Endothelial cell of umbilical vein (primary cell): ENCODE data around the gene YIPF2. TPM values are rescaled to one million over a fixed set of nuclear protein-coding genes. Genes with fewer than 3 reads are reported as not detected.

Source experiments
- BruUV-seq: library from RNA; stranded (reverse); fragments of 400-500 nt; replicated peaks from 2 replicates; lab custom pipeline; 2021; lab: Mats Ljungman, UMichigan
- CTCF ChIA-PET: fragments of 300-600, 350-600 bp; sonication (Branson Sonifier 250); formaldehyde crosslinking; loops from one replicate; lab custom pipeline; 2021; ENCODE audit warnings: antibody characterized with exemption, inconsistent platforms; lab: Charles Lee
- POLR2A ChIA-PET: fragments of 300-600, 350-600 bp; sonication (Branson Sonifier 250); formaldehyde crosslinking; loops from one replicate; lab custom pipeline; 2021; ENCODE audit warnings: antibody characterized with exemption, inconsistent platforms; lab: Charles Lee
- DNase-seq: peaks from one replicate; pipeline ENCODE4 v3.0.0-alpha.2; 2011; ENCODE audit warnings: low read depth, low spot score
- FAIRE-seq: peaks from 2 replicates; lab custom pipeline; 2011; peaks lifted over from hg19 to GRCh38; lab: Jason Lieb, UNC
- H2AFZ ChIP-seq: 2 replicates; pipeline ENCODE4 v1.6.0; 2012; ENCODE audit warnings: low read depth, low read length, control low read depth, inconsistent platforms
- H3K27ac ChIP-seq: 2 replicates; pipeline ENCODE4 v1.5.1; 2011; ENCODE audit warnings: low read depth, mild to moderate bottlenecking, control low read depth, low read length, moderate library complexity; ENCODE audit not compliant: insufficient read depth
- H3K27me3 ChIP-seq, 2 experiments: 2 replicates each; pipeline versions ENCODE4 v1.6.0 to v1.6.1; 2011; ENCODE audit warnings: low read length in 2 of 2, mixed read lengths in 1 of 2; ENCODE audit not compliant: control insufficient read depth in 2 of 2, insufficient read depth in 2 of 2
- H3K36me3 ChIP-seq, 2 experiments: 2 replicates in 1 of 2; 3 replicates in 1 of 2; pipeline ENCODE4 v1.5.1; 2011; ENCODE audit warnings: low read length in 2 of 2, mild to moderate bottlenecking in 1 of 2, moderate library complexity in 1 of 2; ENCODE audit not compliant: control insufficient read depth in 2 of 2, insufficient read depth in 2 of 2; ENCODE audit errors: extremely low read depth in 1 of 2
- H3K4me1 ChIP-seq: 3 replicates; pipeline ENCODE4 v1.5.1; 2011; ENCODE audit warnings: mild to moderate bottlenecking, low read length; ENCODE audit not compliant: control insufficient read depth, insufficient read depth; ENCODE audit errors: extremely low read depth
- H3K4me2 ChIP-seq: 2 replicates; pipeline ENCODE4 v1.6.1; 2011; ENCODE audit warnings: low read length, control low read depth, mixed read lengths; ENCODE audit not compliant: insufficient read depth
- H3K4me3 ChIP-seq, 3 experiments: fragments of 200-600 bp in 1 of 3; sonication (generic), shearing (Covaris generic) in 1 of 3; replicated peaks in 1 of 3; 2 replicates each; pipeline ENCODE4 v1.5.1; 2011 to 2016; ENCODE audit warnings: control low read depth in 3 of 3, low read length in 3 of 3, mild to moderate bottlenecking in 2 of 3, inconsistent platforms in 1 of 3, low read depth in 1 of 3, moderate library complexity in 1 of 3; ENCODE audit not compliant: insufficient read depth in 1 of 3
- H3K79me2 ChIP-seq: 2 replicates; pipeline ENCODE4 v1.6.0; 2012; ENCODE audit warnings: low read length, inconsistent platforms; ENCODE audit not compliant: control insufficient read depth, insufficient read depth
- H3K9ac ChIP-seq: replicated peaks from 2 replicates; pipeline ENCODE3; 2011; ENCODE audit warnings: low read length, control low read depth; ENCODE audit not compliant: insufficient read depth; ENCODE audit errors: extremely low read depth
- H3K9me1 ChIP-seq: replicated peaks from 3 replicates; pipeline ENCODE4 v1.6.0; 2011; ENCODE audit warnings: mild to moderate bottlenecking, low read length; ENCODE audit not compliant: control insufficient read depth, insufficient read depth; ENCODE audit errors: extremely low read depth
- H3K9me3 ChIP-seq: replicated peaks from 2 replicates; pipeline ENCODE4 v1.5.1; 2012; ENCODE audit warnings: low read length, inconsistent platforms; ENCODE audit not compliant: control insufficient read depth, insufficient read depth
- H4K20me1 ChIP-seq: replicated peaks from 2 replicates; pipeline ENCODE3; 2011; ENCODE audit warnings: mild to moderate bottlenecking, low read length; ENCODE audit not compliant: control insufficient read depth, insufficient read depth; ENCODE audit errors: extremely low read depth
- EZH2 ChIP-seq: IDR thresholded peaks from 2 replicates; pipeline ENCODE4 v1.6.1; 2012; ENCODE audit warnings: borderline replicate concordance, low read depth, mild to moderate bottlenecking, moderate library complexity, low read length, inconsistent platforms; ENCODE audit not compliant: severe bottlenecking
- FOS ChIP-seq: IDR thresholded peaks from 2 replicates; pipeline ENCODE4 v1.6.1; 2011; ENCODE audit warnings: mild to moderate bottlenecking, low read length, moderate library complexity, borderline replicate concordance; ENCODE audit not compliant: insufficient read depth
- JUN ChIP-seq: IDR thresholded peaks from 2 replicates; pipeline ENCODE4 v1.6.1; 2011; ENCODE audit warnings: borderline replicate concordance, low read depth; ENCODE audit not compliant: insufficient read length, insufficient read depth
- MYC ChIP-seq: IDR thresholded peaks from one replicate; pipeline ENCODE4 v1.6.1; 2011; ENCODE audit warnings: mild to moderate bottlenecking, low read depth, low read length
- POLR2A ChIP-seq: IDR thresholded peaks from 2 replicates; pipeline ENCODE4 v1.6.1; 2012; ENCODE audit warnings: low read depth, mild to moderate bottlenecking, control low read depth, low read length
- dilution Hi-C: fragments of 300-500 bp; cut with MboI; formaldehyde crosslinking; loops from one replicate; pipeline ENCODE4 v1.15.0; 2019; ENCODE audit warnings: low sequenced_read_pairs; ENCODE audit not compliant: extremely low pct_ligation_motif_present
- intact Hi-C: fragments of 100-400 bp; cut with micrococcal nuclease; formaldehyde crosslinking; loops from one replicate; pipeline ENCODE4 v1.10.0; 2022
- polyA plus RNA-seq, 4 experiments: library from polyadenylated mRNA; depleted of rRNA in 3 of 4; stranded (reverse) in 3 of 4; unstranded in 1 of 4; fragments of >200 nt; gene quantifications; 2 replicates each; pipeline versions ENCODE4 v1.2.1 to v1.2.3, GENCODE V29; 2011 to 2012; ENCODE audit warnings: missing spikeins in 1 of 4
- total RNA-seq: library from RNA; stranded (reverse); gene quantifications from 2 replicates; pipeline ENCODE4 v1.2.3, GENCODE V29; 2021
- TF ChIP-seq, protein P1 (sequence below): IDR thresholded peaks from 2 replicates; pipeline ENCODE4 v1.6.1; 2011; ENCODE audit not compliant: insufficient read depth, insufficient read length
- TF ChIP-seq, protein P2 (sequence below), 2 donors: IDR thresholded peaks; 1 replicate in 1 of 2; 2 replicates in 1 of 2; pipeline ENCODE4 v1.5.1; 2011; ENCODE audit warnings: low read length in 2 of 2, mild to moderate bottlenecking in 2 of 2, moderate library complexity in 2 of 2, control low read depth in 1 of 2, inconsistent platforms in 1 of 2, low read depth in 1 of 2; ENCODE audit not compliant: insufficient read depth in 1 of 2; ENCODE audit errors: extremely low read depth in 1 of 2

Gene YIPF2
- total and polyA plus RNA-seq, 2 donors (not counting 3 experiments of a cell fraction or from before 2014, with no cell fraction given), result 47.8 to 104 TPM

DNA sequence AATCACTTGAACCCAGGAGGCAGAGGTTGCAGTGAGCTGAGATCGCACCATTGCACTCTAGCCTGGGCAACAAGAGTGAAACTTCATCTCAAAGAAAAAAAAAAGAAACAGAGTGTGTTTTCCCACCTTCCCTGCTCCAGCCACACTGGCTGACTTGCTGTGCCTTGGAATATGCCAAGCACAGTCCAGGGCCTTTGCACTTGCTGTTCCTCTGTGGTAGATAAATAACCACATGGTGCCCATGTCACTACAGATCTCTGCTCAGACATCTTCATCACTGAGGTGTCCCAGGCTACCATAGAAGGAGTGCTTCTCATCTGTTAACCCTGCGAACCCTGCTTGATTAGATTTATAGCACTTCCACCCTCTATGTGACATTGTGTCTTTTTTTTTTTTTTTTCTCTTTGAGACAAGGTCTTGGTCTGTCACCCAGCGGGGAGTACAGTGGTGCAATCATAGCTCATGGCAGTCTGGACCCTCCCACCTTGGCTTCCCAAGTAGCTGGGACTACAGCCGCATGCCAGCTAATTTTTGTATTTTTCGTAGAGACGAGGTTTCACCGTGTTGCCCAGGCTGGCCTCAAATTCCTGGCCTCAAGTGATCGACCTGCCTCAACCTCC is 42.8 kb upstream of the YIPF2 start:
- H3K9me1 ChIP-seq, result no peaks in the 10 kb centered on the region
- dilution Hi-C loops, result no loop called here
- peaks cover 91% of the 10 kb centered on the region for H3K79me2 ChIP-seq
- intact Hi-C loops, result no loop called here
- POLR2A ChIA-PET, result no interaction called here
- H3K4me3 ChIP-seq, result no peak overlapping the region
- no peaks in the 10 kb centered on the region for H3K36me3 ChIP-seq
- H3K27ac ChIP-seq, result no peak overlapping the region
- FAIRE-seq, result no peak
- TF ChIP-seq, protein P1, sequence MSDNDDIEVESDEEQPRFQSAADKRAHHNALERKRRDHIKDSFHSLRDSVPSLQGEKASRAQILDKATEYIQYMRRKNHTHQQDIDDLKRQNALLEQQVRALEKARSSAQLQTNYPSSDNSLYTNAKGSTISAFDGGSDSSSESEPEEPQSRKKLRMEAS, result no peak
- TF ChIP-seq, protein P2, sequence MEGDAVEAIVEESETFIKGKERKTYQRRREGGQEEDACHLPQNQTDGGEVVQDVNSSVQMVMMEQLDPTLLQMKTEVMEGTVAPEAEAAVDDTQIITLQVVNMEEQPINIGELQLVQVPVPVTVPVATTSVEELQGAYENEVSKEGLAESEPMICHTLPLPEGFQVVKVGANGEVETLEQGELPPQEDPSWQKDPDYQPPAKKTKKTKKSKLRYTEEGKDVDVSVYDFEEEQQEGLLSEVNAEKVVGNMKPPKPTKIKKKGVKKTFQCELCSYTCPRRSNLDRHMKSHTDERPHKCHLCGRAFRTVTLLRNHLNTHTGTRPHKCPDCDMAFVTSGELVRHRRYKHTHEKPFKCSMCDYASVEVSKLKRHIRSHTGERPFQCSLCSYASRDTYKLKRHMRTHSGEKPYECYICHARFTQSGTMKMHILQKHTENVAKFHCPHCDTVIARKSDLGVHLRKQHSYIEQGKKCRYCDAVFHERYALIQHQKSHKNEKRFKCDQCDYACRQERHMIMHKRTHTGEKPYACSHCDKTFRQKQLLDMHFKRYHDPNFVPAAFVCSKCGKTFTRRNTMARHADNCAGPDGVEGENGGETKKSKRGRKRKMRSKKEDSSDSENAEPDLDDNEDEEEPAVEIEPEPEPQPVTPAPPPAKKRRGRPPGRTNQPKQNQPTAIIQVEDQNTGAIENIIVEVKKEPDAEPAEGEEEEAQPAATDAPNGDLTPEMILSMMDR (IDR thresholded peaks at IDR 0.05; ENCODE audit: extremely low read depth in 1 of 2, insufficient read depth in 1 of 2, low read depth in 1 of 2, low read length in 2 of 2), result no peak
- no peak for DNase-seq
- no peaks in the 10 kb centered on the region for H3K27me3 ChIP-seq
- H4K20me1 ChIP-seq, result no peaks in the 10 kb centered on the region
- CTCF ChIA-PET, result interaction anchor here (1.9 kb wide), 1 partner anchor 29 kb away, joined by 12 read pairs; no protein-coding TSS in a partner anchor
- H3K9me3 ChIP-seq, result no peaks in the 10 kb centered on the region
- no peak overlapping the region for H2AFZ ChIP-seq
- no TSS peak for BruUV-seq
- no peak overlapping the region for H3K4me2 ChIP-seq
- H3K9ac ChIP-seq, result no peak overlapping the region
- peaks cover 7% of the 10 kb centered on the region for H3K4me1 ChIP-seq

- peak; percentile 83 for FAIRE-seq
- H3K27me3 ChIP-seq, result no peaks in the 10 kb centered on the region
- H3K9me3 ChIP-seq, result no peaks in the 10 kb centered on the region
- intact Hi-C loops (no loop called here), dilution Hi-C loops (no loop called here)
- BruUV-seq, result no TSS peak
- H3K36me3 ChIP-seq, result no peaks in the 10 kb centered on the region
- H2AFZ ChIP-seq, result no peak overlapping the region
- ChIA-PET CTCF (interaction anchor here (1.0 to 1.6 kb wide), 5 partner anchors 11 to 98 kb away, joined by 3 to 12 read pairs (median 4); partner anchors contain the start of gene CARM1), POLR2A (no interaction called here)
- no peak overlapping the region for H3K4me3 ChIP-seq
- no peak overlapping the region for H3K27ac ChIP-seq
- no peak for TF ChIP-seq FOS
- TF ChIP-seq JUN, result no peak
- TF ChIP-seq MYC, result no peak
- TF ChIP-seq EZH2, result no peak
- TF ChIP-seq POLR2A, result no peak
- no peaks in the 10 kb centered on the region for H3K9me1 ChIP-seq
- H3K4me1 ChIP-seq, result no peaks in the 10 kb centered on the region
- peaks cover 91% of the 10 kb centered on the region for H3K79me2 ChIP-seq
- no peak for DNase-seq
- H3K9ac ChIP-seq, result no peak overlapping the region
- peaks cover 6% of the 10 kb centered on the region for H4K20me1 ChIP-seq
- H3K4me2 ChIP-seq, result no peak overlapping the region
Observed at GRCh38 chr19:10968527-10969135, 40.2 kb upstream of the YIPF2 start.
